Fibroblast of mammary gland (primary cell): ENCODE results near the gene CISH.

Source experiments
- DNase-seq: peaks from one replicate; pipeline ENCODE4 v3.0.0-alpha.2; 2010; ENCODE audit warnings: low read depth
- H3K4me3 ChIP-seq: 2 replicates; pipeline ENCODE4 v1.5.1; 2011; ENCODE audit warnings: low read depth, mild to moderate bottlenecking, low read length, moderate library complexity; ENCODE audit not compliant: control insufficient read depth
- TF ChIP-seq, protein P1 (sequence below): conservative IDR thresholded peaks from 2 replicates; pipeline ENCODE4 v1.5.1; 2011; ENCODE audit warnings: low read depth, low read length, inconsistent platforms; ENCODE audit not compliant: control insufficient read depth, insufficient read depth

Gene CISH

GRCh38 chr3:50650018-50650417, 38.4 kb upstream of the CISH start:
- TF ChIP-seq, protein P1, sequence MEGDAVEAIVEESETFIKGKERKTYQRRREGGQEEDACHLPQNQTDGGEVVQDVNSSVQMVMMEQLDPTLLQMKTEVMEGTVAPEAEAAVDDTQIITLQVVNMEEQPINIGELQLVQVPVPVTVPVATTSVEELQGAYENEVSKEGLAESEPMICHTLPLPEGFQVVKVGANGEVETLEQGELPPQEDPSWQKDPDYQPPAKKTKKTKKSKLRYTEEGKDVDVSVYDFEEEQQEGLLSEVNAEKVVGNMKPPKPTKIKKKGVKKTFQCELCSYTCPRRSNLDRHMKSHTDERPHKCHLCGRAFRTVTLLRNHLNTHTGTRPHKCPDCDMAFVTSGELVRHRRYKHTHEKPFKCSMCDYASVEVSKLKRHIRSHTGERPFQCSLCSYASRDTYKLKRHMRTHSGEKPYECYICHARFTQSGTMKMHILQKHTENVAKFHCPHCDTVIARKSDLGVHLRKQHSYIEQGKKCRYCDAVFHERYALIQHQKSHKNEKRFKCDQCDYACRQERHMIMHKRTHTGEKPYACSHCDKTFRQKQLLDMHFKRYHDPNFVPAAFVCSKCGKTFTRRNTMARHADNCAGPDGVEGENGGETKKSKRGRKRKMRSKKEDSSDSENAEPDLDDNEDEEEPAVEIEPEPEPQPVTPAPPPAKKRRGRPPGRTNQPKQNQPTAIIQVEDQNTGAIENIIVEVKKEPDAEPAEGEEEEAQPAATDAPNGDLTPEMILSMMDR: no peak
- no peak overlapping the region for H3K4me3 ChIP-seq
- DNase-seq: no peak

- no peak for DNase-seq
- TF ChIP-seq, protein P1: no peak
- H3K4me3 ChIP-seq: no peak overlapping the region
Observed at GRCh38 chr3:50649451-50649931, 37.9 kb upstream of the CISH start.

DNA sequence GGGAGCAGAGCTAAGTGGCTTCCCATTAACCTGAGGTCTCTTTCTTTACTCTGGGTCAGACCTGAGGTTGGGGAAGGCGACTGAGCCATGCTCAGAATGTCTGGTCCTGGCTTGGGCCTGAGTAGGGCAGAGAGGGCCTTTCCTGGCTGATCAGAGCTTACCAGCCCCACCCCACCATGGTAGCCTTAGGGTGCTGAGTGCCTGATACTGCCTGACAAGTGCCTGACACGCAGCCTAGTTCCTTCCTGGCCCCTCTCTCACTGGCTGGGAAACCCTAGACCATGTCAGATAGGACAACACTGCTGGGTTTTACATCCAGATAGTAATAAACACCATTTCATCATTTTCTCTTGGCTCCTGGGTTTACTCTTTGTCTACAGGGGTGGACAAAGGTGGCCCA, 37.4 kb upstream of the CISH start:
- DNase-seq: no peak
- TF ChIP-seq, protein P1: no peak
- no peak overlapping the region for H3K4me3 ChIP-seq

- H3K4me3 ChIP-seq: no peak overlapping the region
- TF ChIP-seq, protein P1: no peak
- DNase-seq: peak; percentile 22
Observed at GRCh38 chr3:50648313-50648712, 36.7 kb upstream of the CISH start.

- no peak overlapping the region for H3K4me3 ChIP-seq
- no peak for DNase-seq
- TF ChIP-seq, protein P1: no peak
Observed at GRCh38 chr3:50645378-50645777, 33.8 kb upstream of the CISH start.

GRCh38 chr3:50644561-50644960, 33.0 kb upstream of the CISH start:
- no peak overlapping the region for H3K4me3 ChIP-seq
- no peak for DNase-seq
- TF ChIP-seq, protein P1: no peak

DNA sequence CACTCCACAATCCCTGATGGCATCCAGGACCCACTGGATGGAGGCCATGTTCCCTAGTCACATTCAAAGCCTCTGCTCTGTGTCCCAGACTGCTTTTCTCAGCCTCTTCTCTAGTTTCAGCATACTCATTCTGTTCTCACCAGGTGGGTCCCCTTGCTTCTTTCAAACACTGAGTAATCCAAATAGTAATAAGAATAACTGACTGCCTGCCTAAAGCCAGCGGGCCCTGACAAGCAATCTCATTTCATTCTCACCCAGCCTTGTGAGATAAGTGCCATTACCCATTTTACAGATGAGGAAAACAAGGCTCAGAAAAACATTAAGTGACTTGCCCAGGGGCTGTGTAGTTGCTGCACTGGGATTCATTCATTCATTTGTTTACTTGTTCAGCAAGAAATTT, 30.8 kb upstream of the CISH start:
- TF ChIP-seq, protein P1: no peak
- no peak for DNase-seq
- no peak overlapping the region for H3K4me3 ChIP-seq
